HFFc6 (cell line): Measurements from ENCODE around the gene MMAA. TPM values are rescaled to one million over a fixed set of nuclear protein-coding genes. Genes with fewer than 3 reads are reported as not detected.
"Not testable (repeated sequence)": the region's sequence is repeated elsewhere in the genome, so short reads cannot be mapped to it uniquely, and the experiment has no call there.

Experiments
- DNase-seq: peaks from one replicate; pipeline ENCODE4 v3.0.0-alpha.2; 2018
- H3K27ac Mint-ChIP-seq: 2 replicates; pipeline ENCODE4 v1.8.0; 2020; ENCODE audit warnings: mild to moderate bottlenecking, mixed read lengths
- H3K27me3 Mint-ChIP-seq: 2 replicates; pipeline ENCODE4 v1.8.0; 2021; ENCODE audit warnings: mild to moderate bottlenecking, moderate library complexity, mixed read lengths; ENCODE audit not compliant: insufficient read depth
- H3K36me3 Mint-ChIP-seq: 2 replicates; pipeline ENCODE4 v1.8.0; 2021; ENCODE audit warnings: low read depth, mixed read lengths
- H3K4me1 Mint-ChIP-seq: 2 replicates; pipeline ENCODE4 v1.8.0; 2020; ENCODE audit warnings: low read depth, mixed read lengths
- H3K4me3 Mint-ChIP-seq: 2 replicates; pipeline ENCODE4 v1.8.0; 2020; ENCODE audit warnings: mild to moderate bottlenecking, moderate library complexity, mixed read lengths
- H3K9me3 Mint-ChIP-seq: 2 replicates; pipeline ENCODE4 v1.8.0; 2020; ENCODE audit warnings: mild to moderate bottlenecking, mixed read lengths
- total RNA-seq, 6 experiments: library from RNA; stranded (reverse); fragmentation: NEBNext Ultra II Directional; extraction: Animal tissue kit (Norgen Biotek cat#: 25700); gene quantifications; 2 replicates in 1 of 6; 3 replicates in 5 of 6; pipeline ENCODE4 v1.2.3, GENCODE V29; 2021
- TF ChIP-seq, protein P1 (sequence below): fragments of 200-600 bp; sonication (generic); IDR thresholded peaks from 2 replicates; pipeline ENCODE4 v1.5.0; 2021; ENCODE audit warnings: antibody characterized with exemption, mild to moderate bottlenecking

MMAA gene
- total RNA-seq, 6 experiments from 2014 or later, result 6.5 to 8.6 (median 7.6) TPM

DNA sequence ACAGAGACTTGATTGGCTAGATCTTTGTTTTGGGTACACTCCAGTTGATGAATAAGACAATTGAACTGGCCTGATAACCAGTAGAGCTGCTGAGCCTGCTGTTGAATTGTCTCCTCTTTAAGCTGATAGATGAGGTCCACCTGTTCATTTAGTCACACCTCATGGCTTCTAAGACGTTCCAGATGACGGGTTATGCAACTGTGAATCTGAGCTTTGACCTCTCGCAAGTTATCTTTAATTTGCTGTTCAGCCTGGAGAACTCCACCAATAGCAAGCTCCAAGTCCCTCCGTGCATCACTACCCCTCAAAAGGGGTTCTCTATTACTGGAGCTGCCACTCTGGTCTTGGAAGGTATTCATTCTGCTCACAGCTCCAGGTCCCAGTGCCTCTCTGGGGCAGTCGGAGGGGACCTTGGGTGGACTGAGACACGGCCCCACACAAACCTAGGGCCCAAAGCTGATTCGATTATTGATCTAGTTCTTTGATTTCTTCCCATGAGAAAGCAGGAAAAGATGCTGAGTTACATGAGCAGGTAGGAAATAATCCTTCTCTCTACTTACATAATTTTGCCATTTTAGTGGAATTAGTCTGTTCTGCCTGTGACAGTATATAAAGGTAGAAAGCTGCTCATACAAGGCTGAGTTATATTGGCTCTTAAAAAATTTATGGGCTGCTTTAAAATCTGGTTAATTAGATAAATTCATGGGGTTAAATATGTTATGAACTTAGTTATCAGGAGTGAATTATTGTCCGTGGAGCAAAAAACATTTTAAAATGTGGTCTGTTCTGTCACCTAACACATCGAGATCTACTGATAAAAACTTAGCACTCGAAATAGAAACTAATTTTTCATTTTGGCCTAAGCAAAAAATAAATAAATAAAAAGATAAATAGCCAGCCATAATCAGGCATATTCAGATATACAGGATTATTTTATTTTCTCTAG lies 6.8 kb downstream of the MMAA start:
- TF ChIP-seq, protein P1, sequence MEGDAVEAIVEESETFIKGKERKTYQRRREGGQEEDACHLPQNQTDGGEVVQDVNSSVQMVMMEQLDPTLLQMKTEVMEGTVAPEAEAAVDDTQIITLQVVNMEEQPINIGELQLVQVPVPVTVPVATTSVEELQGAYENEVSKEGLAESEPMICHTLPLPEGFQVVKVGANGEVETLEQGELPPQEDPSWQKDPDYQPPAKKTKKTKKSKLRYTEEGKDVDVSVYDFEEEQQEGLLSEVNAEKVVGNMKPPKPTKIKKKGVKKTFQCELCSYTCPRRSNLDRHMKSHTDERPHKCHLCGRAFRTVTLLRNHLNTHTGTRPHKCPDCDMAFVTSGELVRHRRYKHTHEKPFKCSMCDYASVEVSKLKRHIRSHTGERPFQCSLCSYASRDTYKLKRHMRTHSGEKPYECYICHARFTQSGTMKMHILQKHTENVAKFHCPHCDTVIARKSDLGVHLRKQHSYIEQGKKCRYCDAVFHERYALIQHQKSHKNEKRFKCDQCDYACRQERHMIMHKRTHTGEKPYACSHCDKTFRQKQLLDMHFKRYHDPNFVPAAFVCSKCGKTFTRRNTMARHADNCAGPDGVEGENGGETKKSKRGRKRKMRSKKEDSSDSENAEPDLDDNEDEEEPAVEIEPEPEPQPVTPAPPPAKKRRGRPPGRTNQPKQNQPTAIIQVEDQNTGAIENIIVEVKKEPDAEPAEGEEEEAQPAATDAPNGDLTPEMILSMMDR, result no peak
- no peak for DNase-seq
- H3K4me1 Mint-ChIP-seq, result peaks cover 49% of the 10 kb centered on the region
- H3K9me3 Mint-ChIP-seq, result peaks cover 4% of the 10 kb centered on the region; the same call in 1 of the 2 replicates
- no peak overlapping the region for H3K27ac Mint-ChIP-seq
- no peaks in the 10 kb centered on the region for H3K27me3 Mint-ChIP-seq
- no peak overlapping the region for H3K4me3 Mint-ChIP-seq
- peaks cover 18% of the 10 kb centered on the region for H3K36me3 Mint-ChIP-seq

DNA sequence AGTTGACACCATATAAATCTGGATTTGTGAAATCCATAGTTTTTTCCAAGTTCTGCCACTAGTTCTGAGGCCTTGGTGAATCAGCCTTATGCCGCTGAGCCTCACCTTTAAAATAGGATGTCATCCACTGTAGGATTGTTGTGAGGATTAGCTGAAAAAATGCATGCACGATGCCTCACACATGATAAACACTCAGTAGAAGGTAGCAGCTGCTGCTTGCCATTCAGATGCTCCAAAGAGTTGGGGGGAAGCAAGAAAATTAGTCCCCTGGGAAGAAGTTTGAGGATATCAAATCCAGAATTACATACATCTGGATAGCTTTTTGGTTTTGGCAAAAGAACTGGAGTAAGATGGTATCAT lies 7.4 kb downstream of the MMAA start:
- Mint-ChIP-seq H3K4me1 (peaks cover 42% of the 10 kb centered on the region), H3K27me3 (no peaks in the 10 kb centered on the region), H3K4me3 (no peak overlapping the region), H3K36me3 (peaks cover 18% of the 10 kb centered on the region), H3K9me3 (peaks cover 4% of the 10 kb centered on the region; the same call in 1 of the 2 replicates), H3K27ac (no peak overlapping the region)
- TF ChIP-seq, protein P1, result no peak
- no peak for DNase-seq

DNA sequence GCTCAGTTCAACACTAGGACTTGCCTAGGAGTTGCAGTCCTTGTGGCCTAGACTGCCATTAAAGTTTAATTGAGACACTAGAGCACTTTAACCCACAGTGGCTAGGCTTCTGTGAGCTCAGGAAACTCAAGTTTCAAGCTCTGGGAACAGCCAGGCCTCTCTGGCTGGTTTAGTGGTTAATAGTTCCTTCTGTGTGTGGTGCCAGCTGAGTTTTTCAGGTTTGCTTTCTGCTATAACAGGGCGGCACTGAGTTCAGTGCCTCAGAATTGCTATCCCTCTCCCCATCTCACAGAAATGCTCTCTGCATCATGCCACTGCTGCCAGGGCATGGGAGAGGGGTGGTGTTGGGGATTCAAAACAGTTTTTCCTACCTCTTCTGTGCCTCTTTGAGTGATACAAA lies 15.9 kb downstream of the MMAA start:
- no peak overlapping the region for H3K27ac Mint-ChIP-seq

DNA sequence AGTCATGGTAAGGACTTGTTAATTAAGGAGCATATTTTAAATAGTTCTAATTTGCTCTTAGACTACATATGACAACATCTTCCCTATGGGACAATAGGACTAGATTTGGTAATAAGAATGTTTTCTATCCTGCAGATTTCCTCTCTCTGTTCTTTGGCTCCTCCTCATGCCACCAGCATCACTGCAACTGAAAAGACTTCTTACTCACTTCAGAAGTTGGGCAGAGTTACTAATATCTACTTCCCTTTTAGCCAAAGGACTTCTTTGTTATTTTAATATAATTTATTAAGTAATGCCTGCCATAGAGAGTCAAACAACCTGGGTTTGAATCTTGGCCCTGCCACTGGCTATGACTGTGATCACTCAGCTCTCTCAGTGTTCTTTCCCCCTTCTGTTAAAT lies 16.4 kb downstream of the MMAA start:
- H3K27ac Mint-ChIP-seq, result no peak overlapping the region
- TF ChIP-seq, protein P1, result no peak
- H3K4me3 Mint-ChIP-seq, result no peak overlapping the region
- H3K9me3 Mint-ChIP-seq, result no peaks in the 10 kb centered on the region
- H3K27me3 Mint-ChIP-seq, result no peaks in the 10 kb centered on the region
- H3K36me3 Mint-ChIP-seq, result peaks cover 8% of the 10 kb centered on the region; the same call in 1 of the 2 replicates
- peaks cover 10% of the 10 kb centered on the region for H3K4me1 Mint-ChIP-seq
- no peak for DNase-seq

More for the DNA sequence above, 15.9 kb downstream of the MMAA start:
- no peaks in the 10 kb centered on the region for H3K9me3 Mint-ChIP-seq
- no peak for DNase-seq
- no peaks in the 10 kb centered on the region for H3K27me3 Mint-ChIP-seq
- TF ChIP-seq, protein P1, result no peak
- H3K4me3 Mint-ChIP-seq, result no peak overlapping the region
- peaks cover 5% of the 10 kb centered on the region; the same call in 1 of the 2 replicates for H3K4me1 Mint-ChIP-seq
- H3K36me3 Mint-ChIP-seq, result peaks cover 9% of the 10 kb centered on the region; the same call in 1 of the 2 replicates

DNA sequence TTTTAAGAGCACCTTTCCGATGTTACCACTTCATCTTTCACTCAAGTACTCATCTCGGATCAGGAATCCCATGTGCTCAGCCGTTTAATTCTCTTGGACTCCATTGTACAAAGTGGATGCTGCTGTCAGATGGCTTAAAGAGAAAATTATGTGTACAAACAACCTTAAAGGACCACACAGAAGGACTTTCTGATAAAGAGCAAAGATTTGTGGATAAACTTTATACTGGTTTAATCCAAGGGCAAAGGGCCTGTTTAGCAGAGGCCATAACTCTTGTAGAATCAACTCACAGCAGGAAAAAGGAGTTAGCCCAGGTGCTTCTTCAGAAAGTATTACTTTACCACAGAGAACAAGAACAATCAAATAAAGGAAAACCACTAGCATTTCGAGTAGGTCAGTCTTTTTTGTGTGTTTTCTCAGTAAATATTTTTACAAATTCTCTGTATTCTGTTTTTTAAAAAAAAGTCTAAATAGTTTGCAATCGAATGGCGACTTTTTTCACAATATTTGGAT lies 20.1 kb downstream of the MMAA start:
- no peak overlapping the region for H3K27ac Mint-ChIP-seq
- DNase-seq, result no peak
- no peaks in the 10 kb centered on the region for H3K27me3 Mint-ChIP-seq
- H3K9me3 Mint-ChIP-seq, result no peaks in the 10 kb centered on the region
- no peak overlapping the region for H3K4me3 Mint-ChIP-seq
- TF ChIP-seq, protein P1, result no peak
- H3K36me3 Mint-ChIP-seq, result no peaks in the 10 kb centered on the region
- peaks cover 18% of the 10 kb centered on the region for H3K4me1 Mint-ChIP-seq

DNA sequence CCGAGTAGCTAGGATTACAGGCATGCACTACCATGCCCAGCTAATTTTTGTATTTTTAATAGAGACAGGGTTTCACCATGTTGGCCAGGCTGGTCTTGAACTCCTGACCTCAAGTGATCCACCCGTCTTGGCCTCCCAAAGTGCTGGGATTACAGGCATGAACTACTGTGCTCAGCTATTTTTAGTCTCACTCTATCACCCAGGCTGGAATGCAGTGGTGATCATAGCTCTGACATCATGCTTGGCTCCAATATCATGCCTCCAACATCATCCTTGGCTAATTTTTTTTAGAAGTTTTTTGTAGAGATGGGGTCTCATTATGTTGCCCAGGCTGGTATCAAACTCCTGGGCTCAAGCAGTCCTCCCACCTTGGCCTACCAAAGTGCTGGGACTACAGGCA lies 21.1 kb downstream of the MMAA start:
- Mint-ChIP-seq H3K27ac (peak overlapping the region; percentile 69), H3K4me1 (peaks cover 18% of the 10 kb centered on the region)
- not testable (repeated sequence) for H3K4me3 Mint-ChIP-seq, H3K9me3 Mint-ChIP-seq, H3K27me3 Mint-ChIP-seq, H3K36me3 Mint-ChIP-seq
- DNase-seq, result peak; percentile 47
